Tibial nerve (tissue), 3 donors: ENCODE data around the gene ZNF653.

Experiments used
- POLR2A ChIP-seq, 2 donors: fragments of 450-650 bp; IDR thresholded peaks; one replicate each; pipeline ENCODE4 v1.6.1; 2017; ENCODE audit warnings: antibody characterized with exemption in 2 of 2, mild to moderate bottlenecking in 2 of 2, moderate library complexity in 2 of 2
- TF ChIP-seq, protein P1 (sequence below), 5 experiments: fragments of 200-600 bp in 3 of 5; fragments of 450-650 bp in 2 of 5; sonication (generic) in 3 of 5; IDR thresholded peaks; one replicate each; pipeline ENCODE4 v1.5.1; 2016 to 2019; ENCODE audit warnings: antibody characterized with exemption in 5 of 5, mild to moderate bottlenecking in 3 of 5, moderate library complexity in 2 of 5

DNA sequence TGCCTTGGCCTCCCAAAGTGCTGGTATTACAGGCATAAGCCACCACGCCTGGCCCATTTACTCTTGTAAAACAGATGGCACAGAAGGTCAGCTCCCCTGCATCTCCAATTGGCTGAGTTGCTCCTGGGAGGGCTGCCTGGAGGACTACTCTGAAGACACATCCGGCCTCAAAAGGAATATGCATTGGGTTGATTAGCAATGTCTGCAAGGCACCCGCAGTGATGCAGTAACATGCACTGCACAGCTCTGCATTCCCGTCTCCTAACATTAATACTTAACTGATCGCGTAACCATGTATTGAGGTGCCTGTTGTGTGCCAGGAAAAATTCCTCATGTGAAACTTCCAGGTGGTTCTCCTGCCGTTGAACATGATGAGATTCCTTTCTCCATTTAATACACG lies 29.8 kb downstream of the ZNF653 start:
- TF ChIP-seq, protein P1, sequence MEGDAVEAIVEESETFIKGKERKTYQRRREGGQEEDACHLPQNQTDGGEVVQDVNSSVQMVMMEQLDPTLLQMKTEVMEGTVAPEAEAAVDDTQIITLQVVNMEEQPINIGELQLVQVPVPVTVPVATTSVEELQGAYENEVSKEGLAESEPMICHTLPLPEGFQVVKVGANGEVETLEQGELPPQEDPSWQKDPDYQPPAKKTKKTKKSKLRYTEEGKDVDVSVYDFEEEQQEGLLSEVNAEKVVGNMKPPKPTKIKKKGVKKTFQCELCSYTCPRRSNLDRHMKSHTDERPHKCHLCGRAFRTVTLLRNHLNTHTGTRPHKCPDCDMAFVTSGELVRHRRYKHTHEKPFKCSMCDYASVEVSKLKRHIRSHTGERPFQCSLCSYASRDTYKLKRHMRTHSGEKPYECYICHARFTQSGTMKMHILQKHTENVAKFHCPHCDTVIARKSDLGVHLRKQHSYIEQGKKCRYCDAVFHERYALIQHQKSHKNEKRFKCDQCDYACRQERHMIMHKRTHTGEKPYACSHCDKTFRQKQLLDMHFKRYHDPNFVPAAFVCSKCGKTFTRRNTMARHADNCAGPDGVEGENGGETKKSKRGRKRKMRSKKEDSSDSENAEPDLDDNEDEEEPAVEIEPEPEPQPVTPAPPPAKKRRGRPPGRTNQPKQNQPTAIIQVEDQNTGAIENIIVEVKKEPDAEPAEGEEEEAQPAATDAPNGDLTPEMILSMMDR (IDR thresholded peaks at IDR 0.05) = no peak
- TF ChIP-seq POLR2A (IDR thresholded peaks at IDR 0.05) = no peak
